HG03039 (cell line): Measurements from ENCODE around the gene MNDA.
A peak's percentile ranks its signal among the peaks of the same experiment; 100 is the strongest.

Experiments
- ATAC-seq: cut with Tn5 transposase; IDR thresholded peaks from one replicate; pipeline ENCODE4 v1.9.1; 2021; ENCODE audit warnings: mild to moderate bottlenecking, moderate library complexity; ENCODE audit not compliant: unreplicated experiment

The MNDA gene

GRCh38 chr1:158830904-158831507 lies at the start of gene MNDA:
Gene MNDA (plus strand): TSS chr1:158831351. CDS start chr1:158842154, 10,803 bp downstream.
- ATAC-seq: peak; percentile 89

DNA sequence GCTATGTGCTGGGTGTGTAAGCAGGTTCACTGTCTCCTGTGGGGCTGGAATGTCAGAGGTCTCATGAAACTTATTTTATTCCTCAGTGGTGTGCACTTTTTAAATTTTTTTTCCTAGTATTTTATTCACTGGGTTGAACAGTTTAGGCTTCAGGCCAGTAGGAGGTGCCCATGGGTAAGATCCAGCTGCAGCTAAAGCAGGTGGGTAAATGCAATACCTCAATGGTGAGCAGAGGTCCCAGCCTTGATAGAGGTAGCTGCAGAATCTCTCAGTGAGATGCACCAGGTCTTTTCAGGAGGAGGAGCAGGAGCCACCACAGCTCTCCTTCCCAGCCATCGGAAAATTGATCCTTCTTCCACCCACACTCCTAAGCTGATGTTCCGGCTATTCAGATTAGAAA lies 37.5 kb upstream of the MNDA start:
- ATAC-seq: no peak

- no peak for ATAC-seq
Observed at GRCh38 chr1:158794247-158794646, 36.9 kb upstream of the MNDA start.

GRCh38 chr1:158798531-158798930 lies 32.6 kb upstream of the MNDA start:
- no peak for ATAC-seq

DNA sequence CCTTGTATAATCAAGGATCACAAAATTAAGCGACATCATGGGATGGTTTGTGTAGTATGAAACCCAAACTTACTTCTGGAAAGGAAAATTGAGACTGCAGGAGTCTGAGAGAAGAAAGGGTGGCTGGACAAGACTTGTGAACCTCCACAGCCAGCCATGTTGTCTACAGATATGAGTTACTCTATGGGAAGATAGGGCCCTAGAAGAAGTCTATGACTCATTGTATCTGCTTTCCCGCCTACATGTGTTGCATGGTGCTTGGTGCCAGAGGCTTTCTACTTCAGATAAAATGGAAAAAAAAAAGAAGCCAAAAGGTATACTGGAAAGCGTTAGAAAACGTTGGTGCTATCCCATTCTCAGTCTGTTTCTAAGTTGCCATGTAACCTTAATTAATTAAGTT lies 31.5 kb upstream of the MNDA start:
- ATAC-seq: no peak

DNA sequence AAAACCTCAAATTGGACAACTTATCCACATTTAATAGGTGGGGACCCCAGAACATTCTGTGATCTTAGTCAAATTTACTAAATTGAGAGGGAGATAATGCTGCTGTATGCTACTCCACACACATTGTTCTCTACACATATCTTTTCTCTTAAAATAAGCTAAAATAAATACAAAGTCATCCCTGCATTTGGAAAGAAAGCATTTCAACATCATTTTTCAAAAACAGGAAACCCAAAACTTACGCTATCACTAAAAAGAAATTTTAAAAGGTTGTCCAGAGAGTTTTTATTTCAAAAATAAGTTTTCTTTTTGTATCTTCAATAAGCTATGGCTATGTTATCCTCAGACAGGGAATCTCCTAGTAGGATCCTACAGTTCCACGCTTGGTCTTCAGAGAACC lies 30.6 kb upstream of the MNDA start:
- no peak for ATAC-seq

DNA sequence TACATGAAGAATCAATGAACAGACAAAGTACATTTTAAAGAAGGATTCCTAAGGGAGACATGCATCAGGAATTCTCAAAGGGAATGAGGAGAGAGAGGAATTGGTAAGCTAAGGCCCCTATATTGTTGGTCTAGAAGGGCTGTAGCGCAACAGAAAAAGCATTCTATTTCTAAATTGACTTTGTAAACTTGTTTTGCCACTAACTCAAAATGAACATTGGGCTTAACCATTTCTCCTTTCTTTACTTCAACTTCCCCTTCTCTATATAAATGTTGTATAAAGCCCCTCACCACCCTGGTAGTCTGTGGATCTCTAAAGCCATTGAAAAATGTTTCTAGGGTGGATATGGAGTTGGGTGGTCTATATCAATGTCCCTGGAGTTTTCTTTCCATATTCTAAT lies 29.8 kb upstream of the MNDA start:
- no peak for ATAC-seq

- no peak for ATAC-seq
Observed at GRCh38 chr1:158803678-158804077, 27.5 kb upstream of the MNDA start.

DNA sequence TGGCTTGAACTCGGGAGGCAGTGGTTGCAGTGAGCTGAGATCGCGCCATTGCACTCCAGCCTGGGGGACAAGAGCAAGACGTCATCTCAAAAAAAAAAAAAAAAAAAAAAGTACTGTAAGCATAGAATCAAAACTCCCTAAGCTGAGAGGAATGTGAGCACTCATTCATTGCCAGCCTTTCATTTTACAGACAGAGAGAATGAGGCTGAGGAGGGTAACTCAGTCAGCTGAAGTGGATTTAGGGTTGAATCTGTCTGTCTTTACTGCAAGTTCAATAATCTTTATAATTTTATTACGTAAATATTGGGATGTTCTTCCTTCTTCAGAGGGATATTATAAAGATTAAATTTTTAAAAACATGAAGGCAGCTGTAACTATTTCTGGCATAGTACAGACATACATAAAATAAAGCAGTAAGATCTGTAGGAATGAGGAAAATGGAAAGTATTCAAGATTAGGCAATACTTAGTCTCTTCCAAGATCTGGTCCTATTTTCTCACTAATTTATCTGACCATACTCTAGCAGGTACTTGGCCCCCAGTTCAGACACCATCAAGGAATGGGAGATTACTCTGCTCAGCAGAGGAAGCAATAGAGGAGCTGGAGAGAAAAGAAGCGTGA lies 24.1 kb upstream of the MNDA start:
- ATAC-seq: no peak

DNA sequence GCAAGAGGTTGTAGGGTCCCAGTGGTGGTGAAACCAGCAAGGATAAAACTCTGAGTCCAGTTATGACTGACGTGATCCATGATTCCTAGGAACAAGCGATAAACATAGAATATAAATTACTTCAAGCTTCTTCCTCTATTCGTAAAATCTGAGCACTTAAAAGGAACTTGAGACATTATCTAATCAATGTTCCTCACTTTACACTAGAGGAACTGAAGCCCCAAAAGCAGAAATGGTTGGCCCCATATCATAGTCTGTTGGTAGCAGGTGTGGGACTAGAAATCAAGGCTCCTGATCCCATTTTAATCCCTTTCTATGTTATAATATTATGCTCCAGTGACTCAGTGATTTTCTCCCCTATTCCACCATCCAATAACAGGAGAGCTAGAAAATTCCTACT lies 21.9 kb upstream of the MNDA start:
- ATAC-seq: no peak

- no peak for ATAC-seq
Observed at GRCh38 chr1:158809862-158810261, 21.3 kb upstream of the MNDA start.

GRCh38 chr1:158810311-158810710 lies 20.8 kb upstream of the MNDA start:
- ATAC-seq: no peak

DNA sequence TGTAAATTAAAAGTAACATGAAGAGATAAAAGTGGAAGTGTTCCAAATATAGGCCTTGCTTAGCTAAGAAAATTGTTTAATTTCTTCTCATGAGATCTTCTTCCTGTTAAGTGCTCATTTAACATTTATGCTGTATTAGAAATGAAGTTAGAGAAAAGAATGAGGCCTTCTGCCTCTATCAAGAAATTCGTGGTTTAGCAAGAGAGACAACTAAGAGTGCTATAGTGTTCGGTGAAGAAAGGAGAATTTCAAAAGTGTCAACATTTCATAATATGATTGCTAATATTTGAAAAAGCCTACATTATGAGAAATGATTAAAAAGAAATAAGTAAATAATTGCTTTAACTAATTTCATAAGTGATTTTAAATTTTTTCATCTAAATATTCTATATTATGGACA lies 18.8 kb upstream of the MNDA start:
- ATAC-seq: no peak

- no peak for ATAC-seq
Observed at GRCh38 chr1:158813164-158813563, 18.0 kb upstream of the MNDA start.

DNA sequence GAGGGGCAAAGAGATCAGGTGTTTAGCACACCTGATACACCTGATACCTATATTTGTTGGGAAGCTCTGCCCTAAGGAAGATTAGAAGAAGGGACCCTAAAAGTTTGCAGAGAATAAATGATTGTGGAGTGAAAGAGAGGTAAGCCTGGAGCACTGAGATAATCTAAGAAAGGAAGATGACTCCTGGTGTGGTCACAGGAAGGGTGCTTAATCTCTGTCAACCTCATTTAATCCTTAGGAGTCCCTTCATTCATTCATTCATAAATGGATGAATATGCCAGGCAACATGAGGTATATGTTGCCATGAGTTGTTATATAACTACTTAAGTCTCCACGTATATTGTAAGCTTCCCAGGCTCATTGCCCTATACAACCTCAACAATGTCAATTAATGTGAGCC lies 16.2 kb upstream of the MNDA start:
- ATAC-seq: no peak

DNA sequence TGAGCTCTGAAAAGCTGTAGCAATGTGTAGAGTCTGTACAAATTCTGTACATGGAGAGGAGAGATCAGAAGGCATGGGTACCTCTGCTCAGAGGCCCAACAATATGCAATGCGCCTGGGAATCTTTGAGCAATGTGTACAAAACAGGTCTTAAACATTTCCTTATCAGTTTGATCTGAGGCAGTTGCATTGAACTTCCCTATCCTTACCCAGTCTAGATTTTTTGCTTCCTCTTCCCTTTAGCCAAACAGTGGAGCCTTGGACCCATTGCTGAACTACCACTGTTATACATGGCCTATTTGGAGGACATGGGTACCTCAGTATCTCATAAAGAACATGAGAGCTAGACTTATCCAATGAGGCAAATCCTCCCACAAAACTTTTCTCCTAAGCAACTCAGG lies 12.6 kb upstream of the MNDA start:
- no peak for ATAC-seq

DNA sequence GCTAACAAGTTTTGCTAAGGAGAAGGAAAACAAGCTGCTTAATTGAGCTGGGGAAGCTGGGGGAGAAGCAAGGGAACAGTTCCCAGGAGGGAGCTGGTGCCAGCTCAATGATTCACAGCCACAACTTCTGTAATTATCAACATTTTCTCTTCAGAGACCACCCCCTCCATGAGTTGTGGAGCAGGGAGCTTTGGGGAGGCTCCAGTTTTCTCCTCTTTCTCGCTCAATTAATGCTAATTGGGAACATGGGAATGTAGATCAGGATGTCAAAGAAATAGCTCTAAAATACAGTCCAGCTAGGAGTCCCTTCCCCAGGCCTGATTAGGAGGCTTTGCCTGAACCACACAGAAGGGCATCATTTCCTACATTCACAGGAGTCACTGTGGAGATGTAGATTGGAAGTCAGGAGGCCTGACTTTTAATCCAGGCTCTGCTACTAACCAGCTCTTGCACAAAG lies 12.1 kb upstream of the MNDA start:
- ATAC-seq: no peak

DNA sequence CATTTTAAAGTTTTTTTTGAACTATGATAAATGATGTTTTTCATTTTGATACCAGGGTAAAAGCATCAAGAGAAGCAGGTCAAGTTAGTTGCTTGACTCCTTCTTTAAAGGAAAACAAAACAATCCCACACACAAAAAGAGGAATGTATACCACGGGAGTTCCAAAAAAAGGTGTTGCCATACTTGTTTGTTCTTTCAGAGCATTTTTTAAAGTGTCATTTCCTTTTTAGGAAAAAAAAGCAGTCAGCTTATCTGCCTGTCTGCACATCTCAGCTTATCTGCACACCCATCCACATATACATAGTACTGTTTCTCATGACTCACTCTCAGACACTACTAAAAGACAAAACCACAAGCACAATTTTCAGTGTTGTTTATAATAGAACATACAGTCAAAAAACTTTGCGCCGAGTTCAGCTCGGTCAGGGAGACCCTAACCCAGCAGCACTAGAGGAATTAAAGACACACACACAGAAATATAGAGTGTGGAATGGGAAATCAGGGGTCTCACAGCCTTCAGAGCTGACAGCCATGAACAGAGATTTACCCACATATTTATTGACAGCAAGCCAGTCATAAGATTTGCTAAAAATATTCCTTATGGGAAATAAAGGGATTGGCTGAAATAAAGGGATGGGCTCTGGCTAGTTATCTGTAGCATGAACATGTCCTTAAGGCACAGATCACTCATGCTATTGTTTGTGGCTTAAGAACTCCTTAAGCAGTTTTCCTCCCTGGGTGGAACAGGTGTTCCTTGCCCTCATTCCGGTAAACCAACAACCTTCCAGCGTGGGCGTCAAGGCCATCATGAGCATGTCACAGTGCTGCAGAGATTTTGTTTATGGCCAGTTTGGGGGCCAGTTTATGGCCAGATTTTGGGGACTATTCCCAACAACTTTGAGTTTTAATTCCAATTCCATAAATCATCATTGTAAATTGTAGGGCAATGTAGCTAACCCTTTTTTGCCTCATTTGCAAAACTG lies 11.4 kb upstream of the MNDA start:
- ATAC-seq: peak; percentile 84

GRCh38 chr1:158821723-158822122 lies 9.4 kb upstream of the MNDA start:
- no peak for ATAC-seq

GRCh38 chr1:158830074-158830677 lies 975 bp upstream of the MNDA start:
- ATAC-seq: peak; percentile 46

DNA sequence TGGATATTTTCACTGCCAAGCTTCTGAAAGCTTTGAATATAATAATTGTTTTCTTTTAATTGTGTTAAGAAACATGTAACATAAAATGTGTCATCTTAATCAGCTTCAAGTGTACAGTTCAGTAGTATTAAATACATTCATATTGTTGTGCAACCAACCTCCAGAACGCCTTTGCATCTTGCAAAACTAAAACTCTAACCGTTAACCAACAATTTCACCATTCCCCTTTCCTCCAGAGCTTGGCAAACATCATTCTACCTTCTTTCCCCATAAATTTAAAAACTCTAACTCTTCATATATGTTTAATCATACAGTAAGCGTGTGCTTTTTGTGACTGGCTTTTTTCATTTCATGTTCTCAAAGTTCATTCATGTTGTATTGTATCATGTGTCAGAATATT lies 2.1 kb downstream of the MNDA start:
- no peak for ATAC-seq
